A673 (cell line): ENCODE data around the gene AQP7.

Experiments
- EZH2 ChIP-seq: fragments of 200-600 bp; sonication (generic); IDR thresholded peaks from 2 replicates; pipeline ENCODE4 v1.6.1; 2017; ENCODE audit warnings: borderline replicate concordance, low read depth, mild to moderate bottlenecking, mixed read lengths, antibody characterized with exemption, low read length; ENCODE audit not compliant: poor library complexity, severe bottlenecking
- TF ChIP-seq, protein P1 (sequence below): fragments of 300-800, 200-600 bp; sonication (generic); conservative IDR thresholded peaks from 2 replicates; pipeline ENCODE4 v1.5.1; 2017; ENCODE audit warnings: low read depth, mild to moderate bottlenecking, antibody characterized with exemption, low read length, moderate library complexity, mixed read lengths

DNA sequence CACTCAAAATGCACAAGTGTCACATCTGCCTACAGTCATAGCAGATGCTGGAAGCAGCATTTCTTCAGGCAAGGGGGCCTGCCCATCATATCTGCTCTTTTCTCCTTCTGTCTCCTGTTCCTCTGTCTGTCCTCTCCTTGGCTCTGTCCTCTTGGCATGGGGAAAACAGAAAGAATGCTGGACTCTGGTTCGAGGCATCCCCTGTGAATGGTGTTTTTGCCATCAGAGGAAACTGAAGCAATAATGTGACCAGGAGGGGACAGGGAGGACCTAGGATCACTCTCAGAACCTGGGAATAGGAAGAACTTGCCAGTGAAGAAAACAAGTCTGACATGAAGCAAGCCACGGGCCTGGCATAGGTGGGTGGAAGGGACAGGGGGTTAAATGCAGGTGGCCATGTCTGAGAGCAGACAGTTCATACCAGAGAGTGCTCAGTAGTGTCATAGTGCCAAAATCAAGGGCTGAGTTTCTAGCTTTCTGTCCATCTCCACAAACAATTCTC, 35.3 kb downstream of the AQP7 start:
- TF ChIP-seq, protein P1, sequence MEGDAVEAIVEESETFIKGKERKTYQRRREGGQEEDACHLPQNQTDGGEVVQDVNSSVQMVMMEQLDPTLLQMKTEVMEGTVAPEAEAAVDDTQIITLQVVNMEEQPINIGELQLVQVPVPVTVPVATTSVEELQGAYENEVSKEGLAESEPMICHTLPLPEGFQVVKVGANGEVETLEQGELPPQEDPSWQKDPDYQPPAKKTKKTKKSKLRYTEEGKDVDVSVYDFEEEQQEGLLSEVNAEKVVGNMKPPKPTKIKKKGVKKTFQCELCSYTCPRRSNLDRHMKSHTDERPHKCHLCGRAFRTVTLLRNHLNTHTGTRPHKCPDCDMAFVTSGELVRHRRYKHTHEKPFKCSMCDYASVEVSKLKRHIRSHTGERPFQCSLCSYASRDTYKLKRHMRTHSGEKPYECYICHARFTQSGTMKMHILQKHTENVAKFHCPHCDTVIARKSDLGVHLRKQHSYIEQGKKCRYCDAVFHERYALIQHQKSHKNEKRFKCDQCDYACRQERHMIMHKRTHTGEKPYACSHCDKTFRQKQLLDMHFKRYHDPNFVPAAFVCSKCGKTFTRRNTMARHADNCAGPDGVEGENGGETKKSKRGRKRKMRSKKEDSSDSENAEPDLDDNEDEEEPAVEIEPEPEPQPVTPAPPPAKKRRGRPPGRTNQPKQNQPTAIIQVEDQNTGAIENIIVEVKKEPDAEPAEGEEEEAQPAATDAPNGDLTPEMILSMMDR: no peak
- TF ChIP-seq EZH2: no peak
